Nucleus accumbens (tissue), 56 donors: ENCODE data around the gene SHANK2.

Experiments
- DNase-seq, 56 donors: peaks; one replicate each; lab custom pipeline; 2025; lab: John Stamatoyannopoulos, UW

Gene SHANK2

GRCh38 chr11:71269603-71270511 is 17.5 kb upstream of the SHANK2 start:
- no peak for DNase-seq

- no peak for DNase-seq
These were observed 16.4 kb upstream of the SHANK2 start for GRCh38 chr11:71268706-71269321.

GRCh38 chr11:71267807-71268421 is 15.5 kb upstream of the SHANK2 start:
- no peak for DNase-seq

GRCh38 chr11:71266114-71266833 is 13.9 kb upstream of the SHANK2 start:
- DNase-seq, result no peak

- DNase-seq, result no peak
These were observed 13.2 kb upstream of the SHANK2 start for GRCh38 chr11:71265559-71266092.

- no peak for DNase-seq
These were observed 11.0 kb upstream of the SHANK2 start for GRCh38 chr11:71263386-71263785.

- no peak for DNase-seq
These were observed 3.6 kb upstream of the SHANK2 start for GRCh38 chr11:71255800-71256479.

- DNase-seq, result no peak
These were observed 2.9 kb upstream of the SHANK2 start for GRCh38 chr11:71255323-71255722.

GRCh38 chr11:71253794-71254193 is 1.4 kb upstream of the SHANK2 start:
- DNase-seq, result no peak

GRCh38 chr11:71252770-71253730 is 673 bp upstream of the SHANK2 start:
- no peak for DNase-seq

- peak in 4 of 56 donors; percentile 6 to 34 (median 18) for DNase-seq
These were observed 562 bp downstream of the SHANK2 start for GRCh38 chr11:71251761-71252268.

GRCh38 chr11:71251151-71251721 is 1.1 kb downstream of the SHANK2 start:
- peak in 5 of 56 donors; percentile 6 to 36 (median 30) for DNase-seq

- no peak for DNase-seq
These were observed 1.7 kb downstream of the SHANK2 start for GRCh38 chr11:71250523-71251150.

- no peak for DNase-seq
These were observed 3.1 kb downstream of the SHANK2 start for GRCh38 chr11:71249301-71249700.

- DNase-seq, result no peak
These were observed 3.7 kb downstream of the SHANK2 start for GRCh38 chr11:71248656-71249055.

- DNase-seq, result no peak
These were observed 4.2 kb downstream of the SHANK2 start for GRCh38 chr11:71248251-71248570.

GRCh38 chr11:71247551-71248250 is 4.7 kb downstream of the SHANK2 start:
- DNase-seq, result peak in 22 of 56 donors; percentile 7 to 65 (median 21)
